HG02840 (cell line): ENCODE measurements around the gene SLC25A14.
A peak's percentile ranks its signal among the peaks of the same experiment; 100 is the strongest.
"Not testable (repeated sequence)": the region's sequence is repeated elsewhere in the genome, so short reads cannot be mapped to it uniquely, and the experiment has no call there.

ENCODE experiments used
- ATAC-seq: cut with Tn5 transposase; IDR thresholded peaks from one replicate; pipeline ENCODE4 v1.9.1; 2021; ENCODE audit warnings: mild to moderate bottlenecking, moderate library complexity, moderate number of reproducible peaks; ENCODE audit not compliant: unreplicated experiment, low FRiP score

Gene SLC25A14

GRCh38 chrX:130339408-130340222, at the start of gene SLC25A14:
TSS of gene SLC25A14 (plus strand) at chrX:130339919. CDS start at chrX:130340279, 360 bp downstream.
- peak; percentile 90 for ATAC-seq

GRCh38 chrX:130295519-130296296, 44.0 kb upstream of the SLC25A14 start:
- ATAC-seq: no peak

GRCh38 chrX:130296297-130296678, 43.4 kb upstream of the SLC25A14 start:
- no peak for ATAC-seq

GRCh38 chrX:130296743-130297142, 43.0 kb upstream of the SLC25A14 start:
- ATAC-seq: no peak

- no peak for ATAC-seq
Measured at GRCh38 chrX:130299279-130300009, 40.3 kb upstream of the SLC25A14 start.

GRCh38 chrX:130300010-130300282, 39.8 kb upstream of the SLC25A14 start:
- ATAC-seq: no peak

- no peak for ATAC-seq
Measured at GRCh38 chrX:130301405-130301804, 38.3 kb upstream of the SLC25A14 start.

- ATAC-seq: no peak
Measured at GRCh38 chrX:130301977-130302376, 37.7 kb upstream of the SLC25A14 start.

- no peak for ATAC-seq
Measured at GRCh38 chrX:130304587-130305368, 34.9 kb upstream of the SLC25A14 start.

GRCh38 chrX:130319886-130320285, 19.8 kb upstream of the SLC25A14 start:
- ATAC-seq: not testable (repeated sequence)

GRCh38 chrX:130321550-130321949, 18.2 kb upstream of the SLC25A14 start:
- ATAC-seq: peak; percentile 62

- ATAC-seq: no peak
Measured at GRCh38 chrX:130330146-130330545, 9.6 kb upstream of the SLC25A14 start.

GRCh38 chrX:130330706-130331105, 9.0 kb upstream of the SLC25A14 start:
- ATAC-seq: no peak

- ATAC-seq: no peak
Measured at GRCh38 chrX:130336531-130336930, 3.2 kb upstream of the SLC25A14 start.

- not testable (repeated sequence) for ATAC-seq
Measured at GRCh38 chrX:130338869-130339268, 850 bp upstream of the SLC25A14 start.

GRCh38 chrX:130340271-130340670, 552 bp downstream of the SLC25A14 start:
- ATAC-seq: no peak

- no peak for ATAC-seq
Measured at GRCh38 chrX:130343411-130343810, 3.7 kb downstream of the SLC25A14 start.

- ATAC-seq: no peak
Measured at GRCh38 chrX:130347321-130347720, 7.6 kb downstream of the SLC25A14 start.

- no peak for ATAC-seq
Measured at GRCh38 chrX:130351567-130351966, 11.8 kb downstream of the SLC25A14 start.

- not testable (repeated sequence) for ATAC-seq
Measured at GRCh38 chrX:130352050-130352449, 12.3 kb downstream of the SLC25A14 start.
